ENCODE data around the gene PPEF2. TPM values are rescaled to one million over a fixed set of nuclear protein-coding genes. Genes with fewer than 3 reads are reported as not detected.
"Not testable (repeated sequence)": the region's sequence is repeated elsewhere in the genome, so short reads cannot be mapped to it uniquely, and the experiment has no call there.

PPEF2 gene
- polyA plus RNA-seq, 1 donor: 0.06 TPM

DNA sequence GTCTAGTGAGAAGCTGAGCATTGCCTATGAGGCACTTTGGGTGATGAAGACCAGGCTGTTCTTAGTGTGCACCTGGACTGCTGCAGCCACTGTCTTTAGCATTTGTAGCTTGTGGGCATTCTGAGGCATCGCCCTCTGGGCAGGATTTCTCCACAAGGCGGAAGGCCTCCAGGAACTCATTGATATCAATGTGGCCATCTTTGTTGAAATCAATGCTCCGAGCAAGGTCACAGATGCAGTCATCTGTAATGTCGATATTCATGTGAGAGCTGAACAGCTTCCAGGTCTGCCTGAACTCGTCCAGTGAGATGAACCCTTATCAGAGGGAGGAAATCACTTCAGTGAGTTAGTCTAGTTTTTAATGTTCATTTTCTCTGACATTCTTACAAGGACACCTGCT lies 41.6 kb downstream of the PPEF2 start:
- no peak overlapping the region for H3K4me3 ChIP-seq (ENCODE audit: low read length)
- no peaks in the 10 kb centered on the region for H3K4me1 ChIP-seq (ENCODE audit: control insufficient read depth, insufficient read depth, low read length)
- H3K27me3 ChIP-seq (ENCODE audit: control insufficient read depth, insufficient read depth, low read length): no peaks in the 10 kb centered on the region
- H3K27ac ChIP-seq (ENCODE audit: low read length): no peak overlapping the region
- no peaks in the 10 kb centered on the region for H3K9me3 ChIP-seq (ENCODE audit: control insufficient read depth, low read depth, low read length)
- WGBS (ENCODE audit: insufficient coverage, low lambda C conversion rate): no CpG with 5 or more reads among the region's 5 CpGs
- no peak for DNase-seq
- no peaks in the 10 kb centered on the region for H3K36me3 ChIP-seq (ENCODE audit: control insufficient read depth, insufficient read depth, low read length)

DNA sequence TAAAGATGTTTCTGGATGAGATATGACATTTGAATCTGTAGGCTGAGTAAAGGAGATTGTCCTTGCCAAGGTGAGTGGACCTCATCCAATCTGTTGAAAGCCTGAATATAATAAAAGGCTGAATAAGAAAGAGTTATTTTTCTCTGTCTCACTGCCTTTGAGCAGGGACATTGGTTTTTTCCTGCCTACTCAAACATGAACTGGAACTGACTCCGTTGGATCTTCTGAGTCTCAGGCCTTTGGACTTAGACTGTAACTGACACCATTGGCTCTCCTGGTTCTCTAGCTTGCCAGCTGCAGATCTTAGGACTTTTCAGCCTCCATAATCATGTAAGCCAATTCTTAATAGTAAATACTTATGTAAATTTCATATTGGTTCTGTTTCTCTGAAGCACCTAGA lies 43.5 kb downstream of the PPEF2 start:
- no peak for DNase-seq
- Histone ChIP-seq H3K27ac (ENCODE audit: low read length) (no peak overlapping the region), H3K4me1 (ENCODE audit: control insufficient read depth, insufficient read depth, low read length) (no peaks in the 10 kb centered on the region), H3K9me3 (ENCODE audit: control insufficient read depth, low read depth, low read length) (no peaks in the 10 kb centered on the region), H3K4me3 (ENCODE audit: low read length) (no peak overlapping the region), H3K27me3 (ENCODE audit: control insufficient read depth, insufficient read depth, low read length) (no peaks in the 10 kb centered on the region), H3K36me3 (ENCODE audit: control insufficient read depth, insufficient read depth, low read length) (no peaks in the 10 kb centered on the region)
- WGBS (ENCODE audit: insufficient coverage, low lambda C conversion rate): no CpG with 5 or more reads among the region's 1 CpG

DNA sequence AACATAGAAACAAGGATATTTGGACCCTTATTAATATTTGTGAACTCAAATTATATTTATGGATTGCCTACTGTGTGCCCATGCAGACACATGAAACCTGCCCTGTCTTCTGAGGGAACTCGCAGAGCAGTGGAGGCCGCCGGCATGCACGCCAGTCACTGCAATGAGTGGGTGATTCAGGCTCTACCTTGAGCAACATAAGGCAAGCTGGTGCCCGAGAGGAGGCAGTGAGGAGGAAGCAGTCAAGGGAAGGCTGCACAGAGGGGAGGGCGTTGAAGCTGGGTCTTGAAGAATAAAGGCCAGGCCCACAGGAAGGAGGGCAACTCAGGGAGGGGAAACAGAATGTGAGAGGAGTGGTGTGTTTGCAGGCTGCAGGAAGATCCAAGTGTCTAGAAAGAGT lies 52.8 kb downstream of the PPEF2 start:
- no peaks in the 10 kb centered on the region for H3K36me3 ChIP-seq (ENCODE audit: control insufficient read depth, insufficient read depth, low read length)
- H3K4me1 ChIP-seq (ENCODE audit: control insufficient read depth, insufficient read depth, low read length): peaks cover 7% of the 10 kb centered on the region
- WGBS (ENCODE audit: insufficient coverage, low lambda C conversion rate): no CpG with 5 or more reads among the region's 6 CpGs
- no peaks in the 10 kb centered on the region for H3K27me3 ChIP-seq (ENCODE audit: control insufficient read depth, insufficient read depth, low read length)
- DNase-seq: no peak
- no peak overlapping the region for H3K4me3 ChIP-seq (ENCODE audit: low read length)
- H3K9me3 ChIP-seq (ENCODE audit: control insufficient read depth, low read depth, low read length): no peaks in the 10 kb centered on the region
- no peak overlapping the region for H3K27ac ChIP-seq (ENCODE audit: low read length)

DNA sequence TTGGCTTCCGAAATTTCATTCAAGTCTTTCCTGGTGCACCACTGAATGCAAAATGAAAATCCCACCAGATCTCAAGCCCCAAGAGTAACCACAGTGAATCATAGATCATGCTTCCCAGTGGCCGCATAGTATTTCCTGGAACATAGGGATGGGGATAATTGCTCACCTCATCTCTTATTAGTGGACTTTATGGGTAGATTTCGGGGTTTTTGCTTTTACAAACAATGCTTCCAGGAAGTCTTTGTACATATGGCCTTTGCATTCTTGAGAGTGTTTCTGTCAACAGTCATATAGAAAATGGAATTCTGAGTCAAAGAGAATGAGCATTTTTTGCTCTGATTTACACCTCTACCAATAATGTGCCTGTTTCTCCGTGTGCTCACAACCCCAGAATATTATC lies 53.4 kb downstream of the PPEF2 start:
- Histone ChIP-seq H3K4me3 (ENCODE audit: low read length) (no peak overlapping the region), H3K36me3 (ENCODE audit: control insufficient read depth, insufficient read depth, low read length) (no peaks in the 10 kb centered on the region), H3K27me3 (ENCODE audit: control insufficient read depth, insufficient read depth, low read length) (no peaks in the 10 kb centered on the region), H3K4me1 (ENCODE audit: control insufficient read depth, insufficient read depth, low read length) (peaks cover 8% of the 10 kb centered on the region), H3K9me3 (ENCODE audit: control insufficient read depth, low read depth, low read length) (no peaks in the 10 kb centered on the region), H3K27ac (ENCODE audit: low read length) (no peak overlapping the region)
- no peak for DNase-seq
- 75% methylated on average over 1 of the region's 4 CpGs for WGBS (ENCODE audit: insufficient coverage, low lambda C conversion rate)

DNA sequence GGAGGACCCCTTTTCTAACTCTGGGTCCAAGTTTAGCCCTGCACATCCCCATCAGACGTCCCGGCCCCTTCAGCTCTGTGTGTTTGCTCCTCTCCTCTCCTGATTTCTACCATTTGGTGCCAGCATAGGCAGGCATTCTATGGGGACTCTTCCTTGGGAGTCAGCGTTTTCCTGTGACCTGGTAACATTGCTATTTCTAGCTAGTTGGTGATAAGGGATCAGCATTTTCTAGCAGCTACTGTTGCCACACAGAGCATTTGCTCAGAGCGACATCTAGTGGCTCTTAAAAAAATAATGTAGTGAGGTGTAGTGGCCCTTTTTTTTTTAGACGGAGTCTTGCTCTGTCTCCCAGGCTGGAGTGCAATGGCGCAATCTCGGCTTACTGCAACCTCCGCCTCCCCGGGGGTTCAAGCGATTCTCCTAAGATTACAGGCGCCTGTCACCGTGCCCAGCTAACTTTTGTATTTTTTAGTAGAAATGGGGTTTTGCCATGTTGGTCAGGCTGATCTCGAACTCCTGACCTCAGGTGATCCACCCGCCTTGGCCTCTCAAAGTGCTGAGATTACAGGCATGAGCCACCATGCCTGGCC lies 54.0 kb downstream of the PPEF2 start:
- not testable (repeated sequence) for H3K9me3 ChIP-seq (ENCODE audit: control insufficient read depth, low read depth, low read length); H3K4me3 ChIP-seq (ENCODE audit: low read length); H3K27ac ChIP-seq (ENCODE audit: low read length); H3K4me1 ChIP-seq (ENCODE audit: control insufficient read depth, insufficient read depth, low read length); H3K36me3 ChIP-seq (ENCODE audit: control insufficient read depth, insufficient read depth, low read length); H3K27me3 ChIP-seq (ENCODE audit: control insufficient read depth, insufficient read depth, low read length)
- WGBS (ENCODE audit: insufficient coverage, low lambda C conversion rate): no CpG with 5 or more reads among the region's 14 CpGs
- peak; percentile 78 to 84 for DNase-seq

DNA sequence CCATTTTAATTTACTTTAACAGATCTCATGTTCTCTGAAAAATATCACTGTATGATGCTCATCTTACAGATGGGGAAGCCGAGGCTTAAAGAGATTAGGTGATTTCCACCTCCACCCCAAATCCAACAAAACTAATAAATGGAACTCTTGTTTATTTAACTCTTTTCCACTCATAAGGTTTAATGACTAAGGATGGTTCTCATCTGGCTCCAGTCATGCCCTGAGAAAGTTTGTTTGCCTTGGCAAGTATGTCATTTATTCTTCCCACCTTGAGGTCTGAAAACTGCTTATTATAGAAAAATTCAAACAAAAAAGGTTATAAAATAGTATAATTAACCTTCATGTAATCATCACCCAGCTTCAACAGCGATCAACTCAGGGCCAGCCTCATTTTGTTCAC lies 56.3 kb downstream of the PPEF2 start:
- Histone ChIP-seq H3K9me3 (ENCODE audit: control insufficient read depth, low read depth, low read length) (no peaks in the 10 kb centered on the region), H3K4me3 (ENCODE audit: low read length) (no peak overlapping the region), H3K4me1 (ENCODE audit: control insufficient read depth, insufficient read depth, low read length) (peaks cover 8% of the 10 kb centered on the region), H3K27ac (ENCODE audit: low read length) (no peak overlapping the region), H3K36me3 (ENCODE audit: control insufficient read depth, insufficient read depth, low read length) (no peaks in the 10 kb centered on the region), H3K27me3 (ENCODE audit: control insufficient read depth, insufficient read depth, low read length) (no peaks in the 10 kb centered on the region)
- 100% methylated on average over 1 of the region's 2 CpGs for WGBS (ENCODE audit: insufficient coverage, low lambda C conversion rate)
- DNase-seq: no peak

DNA sequence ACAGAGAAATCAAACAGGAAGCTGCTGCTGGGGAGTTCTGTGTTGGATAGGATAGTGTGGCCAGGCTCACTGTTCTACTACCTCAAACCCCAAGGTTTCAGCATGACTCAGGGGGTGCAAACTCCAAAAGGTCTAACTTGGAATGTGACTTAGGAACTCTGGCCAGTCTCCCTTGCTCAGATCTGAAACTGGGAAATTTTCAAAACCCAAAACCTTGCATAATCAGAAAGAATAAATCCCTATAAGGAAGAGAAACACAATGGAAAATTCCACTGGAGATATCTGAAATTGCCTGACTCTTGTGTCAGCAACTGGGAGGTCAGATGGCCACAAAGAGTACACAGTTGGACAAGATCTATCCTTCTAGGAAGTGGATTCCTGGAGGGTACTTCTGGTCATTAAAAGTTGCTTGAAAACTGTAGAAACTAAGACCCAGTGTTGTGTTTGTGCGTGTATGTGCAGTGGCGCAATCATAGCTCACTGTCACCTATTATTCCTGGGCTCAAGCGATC lies 58.0 kb downstream of the PPEF2 start:
- H3K4me1 ChIP-seq (ENCODE audit: control insufficient read depth, insufficient read depth, low read length): peaks cover 8% of the 10 kb centered on the region
- WGBS (ENCODE audit: insufficient coverage, low lambda C conversion rate): no CpG with 5 or more reads among the region's 3 CpGs
- H3K36me3 ChIP-seq (ENCODE audit: control insufficient read depth, insufficient read depth, low read length): no peaks in the 10 kb centered on the region
- no peaks in the 10 kb centered on the region for H3K27me3 ChIP-seq (ENCODE audit: control insufficient read depth, insufficient read depth, low read length)
- H3K9me3 ChIP-seq (ENCODE audit: control insufficient read depth, low read depth, low read length): no peaks in the 10 kb centered on the region
- peak; percentile 17 to 50 for DNase-seq
- H3K27ac ChIP-seq (ENCODE audit: low read length): peak overlapping the region; percentile 20
- no peak overlapping the region for H3K4me3 ChIP-seq (ENCODE audit: low read length)

DNA sequence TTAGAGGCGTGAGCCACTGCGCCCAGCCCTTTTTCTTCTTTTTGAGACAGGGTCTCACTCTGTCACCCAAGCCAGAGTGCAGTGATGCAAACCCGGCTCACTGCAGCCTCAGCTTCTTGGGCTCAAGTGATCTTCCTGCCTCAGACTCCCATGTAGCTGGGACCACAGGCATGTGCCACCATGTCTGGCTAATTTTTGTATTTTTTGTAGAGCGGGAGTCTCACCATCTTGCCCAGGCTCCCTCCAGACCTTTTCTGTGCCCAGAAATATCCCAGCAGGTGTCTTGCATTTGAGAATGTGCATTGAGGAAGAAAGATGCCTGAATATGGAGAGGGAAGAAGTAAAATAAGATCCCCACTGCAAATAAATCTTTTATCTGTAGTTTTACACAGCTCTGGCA lies 58.7 kb downstream of the PPEF2 start:
- Histone ChIP-seq H3K4me3 (ENCODE audit: low read length) (no peak overlapping the region), H3K4me1 (ENCODE audit: control insufficient read depth, insufficient read depth, low read length) (peaks cover 8% of the 10 kb centered on the region), H3K27me3 (ENCODE audit: control insufficient read depth, insufficient read depth, low read length) (no peaks in the 10 kb centered on the region), H3K36me3 (ENCODE audit: control insufficient read depth, insufficient read depth, low read length) (no peaks in the 10 kb centered on the region), H3K9me3 (ENCODE audit: control insufficient read depth, low read depth, low read length) (no peaks in the 10 kb centered on the region), H3K27ac (ENCODE audit: low read length) (no peak overlapping the region)
- DNase-seq: no peak
- no CpG with 5 or more reads among the region's 4 CpGs for WGBS (ENCODE audit: insufficient coverage, low lambda C conversion rate)

DNA sequence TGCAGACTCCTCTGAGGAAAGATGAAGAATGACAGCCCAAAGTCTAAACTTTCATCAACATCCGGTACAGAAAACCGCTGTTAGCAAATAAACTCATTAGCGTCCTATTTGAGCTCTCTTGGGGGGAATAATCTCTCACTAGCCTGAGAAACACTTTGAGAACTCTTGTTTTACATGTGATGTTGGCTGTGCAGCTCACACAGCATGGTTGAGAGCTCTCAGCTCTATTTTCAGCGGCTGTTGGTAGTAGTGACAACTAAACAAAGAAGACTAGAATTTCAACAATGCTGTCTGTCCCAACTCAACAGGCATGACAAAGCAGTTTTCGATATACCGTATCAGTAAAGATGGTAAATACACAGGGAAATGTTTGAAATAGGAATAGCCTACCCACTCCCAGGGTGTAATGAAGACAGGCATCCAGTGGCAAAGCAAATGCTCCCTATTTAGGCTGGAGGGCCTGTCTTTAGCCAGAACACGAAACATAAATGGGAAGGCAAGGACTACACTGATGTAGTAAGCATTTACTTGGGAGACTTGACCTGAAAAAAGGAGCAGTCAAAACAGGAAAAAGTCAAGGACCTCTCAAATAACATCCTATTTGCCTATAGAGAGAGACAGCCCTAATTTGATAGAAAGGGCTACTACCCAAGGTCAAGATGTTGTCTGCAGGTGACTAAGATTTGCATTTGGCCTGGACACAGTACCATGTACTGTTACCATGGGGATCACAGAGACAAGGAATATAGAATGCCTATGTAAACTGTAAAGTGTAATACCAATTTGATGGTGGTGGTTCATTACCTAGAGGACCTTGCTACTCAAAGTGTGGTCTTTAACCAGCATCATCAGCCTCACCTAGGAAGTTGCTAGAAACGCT lies 60.4 kb downstream of the PPEF2 start:
- H3K4me1 ChIP-seq (ENCODE audit: control insufficient read depth, insufficient read depth, low read length): peaks cover 5% of the 10 kb centered on the region
- H3K9me3 ChIP-seq (ENCODE audit: control insufficient read depth, low read depth, low read length): no peaks in the 10 kb centered on the region
- no peaks in the 10 kb centered on the region for H3K36me3 ChIP-seq (ENCODE audit: control insufficient read depth, insufficient read depth, low read length)
- H3K27me3 ChIP-seq (ENCODE audit: control insufficient read depth, insufficient read depth, low read length): no peaks in the 10 kb centered on the region
- WGBS (ENCODE audit: insufficient coverage, low lambda C conversion rate): no CpG with 5 or more reads among the region's 8 CpGs
- no peak overlapping the region for H3K4me3 ChIP-seq (ENCODE audit: low read length)
- DNase-seq: no peak
- H3K27ac ChIP-seq (ENCODE audit: low read length): no peak overlapping the region

DNA sequence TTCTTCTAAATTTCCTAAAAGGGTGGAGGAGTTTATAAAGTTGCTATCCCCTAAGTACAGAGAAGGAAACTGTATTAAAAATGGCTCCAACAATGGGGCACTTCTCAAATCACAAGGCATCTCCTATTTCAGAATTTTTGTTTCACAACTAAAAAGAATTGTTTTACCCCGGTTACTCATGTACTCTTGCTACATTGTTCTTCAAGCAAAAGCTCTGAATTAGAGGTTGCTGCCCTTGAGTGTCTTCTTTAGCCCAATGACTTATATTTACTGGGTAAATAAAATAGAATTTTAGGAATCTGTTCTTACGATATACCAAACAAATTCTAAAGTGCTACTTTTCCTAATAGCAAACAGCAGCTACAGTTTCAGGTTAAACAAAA lies 67.5 kb downstream of the PPEF2 start:
- Histone ChIP-seq H3K27ac (ENCODE audit: low read length) (no peak overlapping the region), H3K27me3 (ENCODE audit: control insufficient read depth, insufficient read depth, low read length) (no peaks in the 10 kb centered on the region), H3K9me3 (ENCODE audit: control insufficient read depth, low read depth, low read length) (no peaks in the 10 kb centered on the region), H3K36me3 (ENCODE audit: control insufficient read depth, insufficient read depth, low read length) (no peaks in the 10 kb centered on the region), H3K4me1 (ENCODE audit: control insufficient read depth, insufficient read depth, low read length) (no peaks in the 10 kb centered on the region), H3K4me3 (ENCODE audit: low read length) (no peak overlapping the region)
- 71% methylated on average over 1 of the region's 2 CpGs for WGBS (ENCODE audit: insufficient coverage, low lambda C conversion rate)
- no peak for DNase-seq
